OCI-LY7 (cell line): ENCODE measurements around the gene ARFGAP3. TPM values are rescaled to one million over a fixed set of nuclear protein-coding genes. Genes with fewer than 3 reads are reported as not detected.

Source experiments
- BruUV-seq: library from RNA; stranded (reverse); fragments of 400-500 nt; replicated peaks from 2 replicates; lab custom pipeline; 2021; lab: Mats Ljungman, UMichigan
- CTCF ChIA-PET: fragments of 300-600 bp; sonication (Branson Sonifier 250); formaldehyde crosslinking; loops from one replicate; lab custom pipeline; 2022; ENCODE audit warnings: antibody characterized with exemption; ENCODE audit not compliant: unreplicated experiment; lab: Charles Lee
- POLR2A ChIA-PET: fragments of 300-600 bp; sonication (Branson Sonifier 250); formaldehyde crosslinking; loops from one replicate; lab custom pipeline; 2022; ENCODE audit warnings: antibody characterized with exemption; lab: Charles Lee
- DNase-seq: peaks from one replicate; pipeline ENCODE4 v3.0.0-alpha.2; 2015; ENCODE audit warnings: low spot score
- H2AFZ ChIP-seq: fragments of 200-600 bp; sonication (generic), shearing (Covaris generic); 2 replicates; pipeline ENCODE4 v1.6.1; 2014; ENCODE audit warnings: mild to moderate bottlenecking, antibody characterized with exemption, low read length, moderate library complexity
- H3K27ac ChIP-seq: fragments of 200-600 bp; sonication (generic); 2 replicates; pipeline ENCODE4 v1.5.1; 2014; ENCODE audit warnings: mixed run types, low read depth, mild to moderate bottlenecking, moderate library complexity, low read length, inconsistent platforms; ENCODE audit not compliant: poor library complexity, severe bottlenecking
- H3K36me3 ChIP-seq: fragments of 200-600 bp; sonication (generic); 2 replicates; pipeline ENCODE4 v1.6.1; 2014; ENCODE audit warnings: mild to moderate bottlenecking, antibody characterized with exemption, low read length, moderate library complexity, mixed read lengths; ENCODE audit not compliant: insufficient read depth
- H3K4me1 ChIP-seq: fragments of 200-600 bp; sonication (generic); 2 replicates; pipeline ENCODE4 v1.5.1; 2014; ENCODE audit warnings: mild to moderate bottlenecking, low read length; ENCODE audit not compliant: insufficient read depth, poor library complexity, severe bottlenecking
- H3K4me2 ChIP-seq: fragments of 200-600 bp; sonication (generic); 2 replicates; pipeline ENCODE4 v1.6.1; 2014; ENCODE audit warnings: mild to moderate bottlenecking, low read length
- H3K4me3 ChIP-seq: fragments of 200-600 bp; sonication (generic); 2 replicates; pipeline ENCODE4 v1.5.1; 2014; ENCODE audit warnings: mild to moderate bottlenecking, low read depth, low read length; ENCODE audit not compliant: poor library complexity, severe bottlenecking
- H3K79me2 ChIP-seq: fragments of 200-600 bp; sonication (generic); 2 replicates; pipeline ENCODE4 v1.6.1; 2016; ENCODE audit warnings: low read depth, mild to moderate bottlenecking, low read length, moderate library complexity, mixed read lengths; ENCODE audit not compliant: insufficient read depth
- H3K9me2 ChIP-seq: fragments of 200-600 bp; sonication (generic); 2 replicates; pipeline ENCODE4 v1.6.1; 2016; ENCODE audit warnings: mild to moderate bottlenecking, low read length, mixed read lengths; ENCODE audit not compliant: insufficient read depth
- H3K9me3 ChIP-seq: fragments of 200-600 bp; sonication (generic); 2 replicates; pipeline ENCODE4 v1.6.1; 2014; ENCODE audit warnings: mild to moderate bottlenecking, mixed run types, low read length, mixed read lengths
- H4K20me1 ChIP-seq: fragments of 200-600 bp; sonication (generic); 2 replicates; pipeline ENCODE4 v1.6.1; 2014; ENCODE audit warnings: mild to moderate bottlenecking, antibody characterized with exemption, low read length, moderate library complexity, mixed read lengths; ENCODE audit not compliant: insufficient read depth
- CTCF ChIP-seq: fragments of 200-600 bp; sonication (generic); conservative IDR thresholded peaks from 2 replicates; pipeline ENCODE4 v1.5.1; 2014; ENCODE audit warnings: mild to moderate bottlenecking, antibody characterized with exemption, low read length, moderate library complexity, mixed read lengths
- EZH2phosphoT487 ChIP-seq: fragments of 200-600 bp; sonication (generic); IDR thresholded peaks from 2 replicates; pipeline ENCODE4 v1.6.1; 2018; ENCODE audit warnings: low read depth, borderline replicate concordance, mild to moderate bottlenecking, mixed run types, antibody characterized with exemption, low read length, moderate library complexity, mixed read lengths
- intact Hi-C: fragments of 100-400 bp; cut with micrococcal nuclease; formaldehyde crosslinking; loops from one replicate; pipeline ENCODE4 v1.10.0; 2022; ENCODE audit not compliant: unreplicated experiment
- total RNA-seq, 2 experiments: library from RNA; depleted of rRNA in 1 of 2; stranded (reverse); fragments of >200 nt in 1 of 2; shearing (Covaris generic) in 1 of 2; gene quantifications; 2 replicates each; pipeline ENCODE4 v1.2.3, GENCODE V29; 2014 to 2022

Gene ARFGAP3
- total RNA-seq, 2 experiments from 2014 or later = 24.2 to 47.0 TPM

DNA sequence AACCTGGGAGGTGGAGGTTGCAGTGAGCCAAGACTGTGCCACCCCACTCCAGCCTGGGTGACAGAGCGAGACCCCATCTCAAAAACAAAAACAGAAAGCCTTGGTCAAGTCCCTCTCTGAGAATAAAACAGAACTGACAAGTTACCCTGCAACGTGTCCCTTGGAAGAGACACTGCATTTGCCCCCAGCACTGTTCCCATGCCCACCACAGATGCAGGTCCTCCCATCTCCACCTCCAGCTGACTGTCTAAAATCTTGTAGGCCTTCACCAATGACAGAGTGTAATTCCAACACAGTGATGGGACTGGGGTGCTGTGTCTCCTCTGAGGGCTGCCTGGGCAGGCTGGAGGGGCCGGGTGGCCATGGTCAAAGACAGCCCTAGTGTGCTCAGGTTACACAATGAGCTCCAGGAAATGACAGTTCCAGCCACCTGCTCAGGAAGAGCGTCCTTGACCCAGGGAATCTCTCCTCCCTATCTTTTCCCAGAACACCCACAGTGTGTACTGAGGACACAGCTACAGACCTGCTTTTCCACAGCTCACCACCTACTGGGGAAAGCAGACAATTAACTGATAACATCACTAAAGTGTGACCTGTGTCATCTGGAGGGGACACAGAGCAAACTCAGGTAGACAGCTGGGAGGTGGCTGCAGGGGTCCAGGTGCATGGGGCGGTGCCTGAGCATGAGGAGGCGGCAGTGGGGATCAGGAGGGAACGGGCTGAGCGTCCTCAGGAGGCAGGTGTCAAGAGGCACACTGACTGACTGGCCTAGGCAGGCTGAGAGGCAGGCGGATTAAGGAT lies 56.4 kb downstream of the ARFGAP3 start:
- POLR2A ChIA-PET = no interaction called here
- Histone ChIP-seq H3K4me3 (no peak overlapping the region), H3K36me3 (no peaks in the 10 kb centered on the region), H3K27ac (no peak overlapping the region), H3K9me2 (no peaks in the 10 kb centered on the region), H2AFZ (no peak overlapping the region), H3K4me1 (no peaks in the 10 kb centered on the region), H3K4me2 (no peak overlapping the region), H3K9me3 (no peaks in the 10 kb centered on the region), H3K79me2 (no peaks in the 10 kb centered on the region), H4K20me1 (no peaks in the 10 kb centered on the region)
- CTCF ChIA-PET = interaction anchor here (0.5 kb wide), 1 partner anchor 1336 kb away, joined by 3 read pairs; no protein-coding TSS in a partner anchor
- no peak for DNase-seq
- BruUV-seq = no TSS peak
- intact Hi-C loops = no loop called here
- TF ChIP-seq CTCF = no peak
- TF ChIP-seq EZH2phosphoT487 = no peak

- peak; percentile 29 for DNase-seq
- CTCF ChIA-PET = no interaction called here
- Histone ChIP-seq H3K4me3 (no peak overlapping the region), H3K9me3 (no peaks in the 10 kb centered on the region), H3K4me1 (no peaks in the 10 kb centered on the region), H3K27ac (no peak overlapping the region), H3K79me2 (no peaks in the 10 kb centered on the region), H3K4me2 (no peak overlapping the region), H4K20me1 (no peaks in the 10 kb centered on the region), H3K36me3 (no peaks in the 10 kb centered on the region), H3K9me2 (no peaks in the 10 kb centered on the region), H2AFZ (no peak overlapping the region)
- POLR2A ChIA-PET = no interaction called here
- TF ChIP-seq EZH2phosphoT487 = no peak
- TF ChIP-seq CTCF = no peak
- no TSS peak for BruUV-seq
- intact Hi-C loops = no loop called here
These were observed 57.3 kb downstream of the ARFGAP3 start for GRCh38 chr22:42799461-42800405.
